HG03064 (cell line): ENCODE data around the gene GTF3C5.
"Not testable (repeated sequence)": the region's sequence is repeated elsewhere in the genome, so short reads cannot be mapped to it uniquely, and the experiment has no call there.

Source experiments
- ATAC-seq: cut with Tn5 transposase; IDR thresholded peaks from one replicate; pipeline ENCODE4 v1.9.1; 2021; ENCODE audit warnings: low read depth; ENCODE audit not compliant: unreplicated experiment

The GTF3C5 gene, protein sequence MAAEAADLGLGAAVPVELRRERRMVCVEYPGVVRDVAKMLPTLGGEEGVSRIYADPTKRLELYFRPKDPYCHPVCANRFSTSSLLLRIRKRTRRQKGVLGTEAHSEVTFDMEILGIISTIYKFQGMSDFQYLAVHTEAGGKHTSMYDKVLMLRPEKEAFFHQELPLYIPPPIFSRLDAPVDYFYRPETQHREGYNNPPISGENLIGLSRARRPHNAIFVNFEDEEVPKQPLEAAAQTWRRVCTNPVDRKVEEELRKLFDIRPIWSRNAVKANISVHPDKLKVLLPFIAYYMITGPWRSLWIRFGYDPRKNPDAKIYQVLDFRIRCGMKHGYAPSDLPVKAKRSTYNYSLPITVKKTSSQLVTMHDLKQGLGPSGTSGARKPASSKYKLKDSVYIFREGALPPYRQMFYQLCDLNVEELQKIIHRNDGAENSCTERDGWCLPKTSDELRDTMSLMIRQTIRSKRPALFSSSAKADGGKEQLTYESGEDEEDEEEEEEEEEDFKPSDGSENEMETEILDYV

GRCh38 chr9:133030317-133031129 lies at the start of gene GTF3C5:
GTF3C5 (plus strand) TSS chr9:133030997; CDS start chr9:133031012, 15 bp downstream.
- peak; percentile 82 for ATAC-seq

- ATAC-seq: no peak
These were observed 48.3 kb upstream of the GTF3C5 start for GRCh38 chr9:132982458-132982857.

- no peak for ATAC-seq
These were observed 47.2 kb upstream of the GTF3C5 start for GRCh38 chr9:132983491-132984201.

DNA sequence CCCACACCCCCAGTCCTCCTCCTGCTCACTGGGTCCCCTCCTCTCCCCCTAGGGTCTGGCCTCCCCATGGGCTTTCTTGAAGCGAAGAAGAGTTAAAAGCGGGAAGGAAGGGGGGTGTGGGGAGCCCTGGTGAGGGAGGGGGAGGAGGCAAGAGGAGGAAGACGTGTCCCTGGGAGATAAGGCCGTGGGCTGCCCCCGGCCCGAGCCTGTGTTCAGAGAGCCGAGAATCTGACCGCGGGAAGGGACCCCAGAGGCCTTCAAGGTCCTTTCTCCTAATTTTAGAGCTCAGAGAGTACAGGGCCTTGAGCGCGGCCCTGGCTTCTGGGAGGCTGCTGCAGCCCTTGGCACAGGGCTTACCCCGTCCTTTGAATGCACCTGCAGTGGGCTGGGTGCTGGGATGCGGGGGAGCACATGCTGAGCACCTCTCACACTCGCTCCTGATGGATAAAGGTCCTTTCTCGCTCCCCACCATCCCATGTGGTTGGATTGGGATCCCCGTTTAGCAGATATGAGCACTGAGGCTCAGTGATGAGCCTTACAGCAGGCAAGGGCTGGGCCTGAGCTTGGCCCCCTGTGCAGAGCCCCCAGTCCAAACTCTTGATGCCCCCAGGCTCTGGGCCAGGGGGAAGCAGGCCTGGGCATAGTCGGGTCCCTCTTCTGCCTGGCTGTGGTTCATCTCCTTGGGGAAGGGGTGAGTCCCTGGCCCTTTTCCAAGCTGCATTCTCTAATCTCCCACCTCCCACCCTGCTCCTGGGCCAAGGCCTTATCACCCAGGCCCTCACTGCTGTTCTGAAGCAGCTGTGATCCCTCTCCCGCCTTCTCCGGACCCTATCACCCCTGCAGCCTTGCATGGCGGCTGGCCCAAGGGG lies 46.4 kb upstream of the GTF3C5 start:
- ATAC-seq: no peak

- no peak for ATAC-seq
These were observed 45.8 kb upstream of the GTF3C5 start for GRCh38 chr9:132985071-132985350.

- ATAC-seq: no peak
These were observed 45.3 kb upstream of the GTF3C5 start for GRCh38 chr9:132985489-132985888.

DNA sequence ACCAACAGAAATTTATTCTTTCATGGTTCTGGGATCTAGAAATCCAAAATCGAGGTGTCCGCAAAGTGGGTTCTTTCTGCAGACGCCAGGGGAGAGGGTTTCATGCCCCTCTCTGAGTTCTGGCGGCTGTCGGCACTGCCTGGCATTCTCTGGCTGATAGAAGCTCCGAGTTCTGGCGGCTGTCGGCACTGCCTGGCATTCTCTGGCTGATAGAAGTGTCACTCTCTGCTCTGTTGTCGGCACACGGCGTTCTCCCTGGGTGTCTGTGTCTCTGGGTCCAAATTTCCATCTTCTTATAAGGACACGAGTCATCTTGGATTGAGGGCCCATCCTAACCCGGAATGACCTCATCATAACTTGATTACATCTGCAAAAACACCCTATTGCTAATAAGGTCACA lies 44.7 kb upstream of the GTF3C5 start:
- no peak for ATAC-seq

GRCh38 chr9:132986640-132987620 lies 43.9 kb upstream of the GTF3C5 start:
- ATAC-seq: no peak

DNA sequence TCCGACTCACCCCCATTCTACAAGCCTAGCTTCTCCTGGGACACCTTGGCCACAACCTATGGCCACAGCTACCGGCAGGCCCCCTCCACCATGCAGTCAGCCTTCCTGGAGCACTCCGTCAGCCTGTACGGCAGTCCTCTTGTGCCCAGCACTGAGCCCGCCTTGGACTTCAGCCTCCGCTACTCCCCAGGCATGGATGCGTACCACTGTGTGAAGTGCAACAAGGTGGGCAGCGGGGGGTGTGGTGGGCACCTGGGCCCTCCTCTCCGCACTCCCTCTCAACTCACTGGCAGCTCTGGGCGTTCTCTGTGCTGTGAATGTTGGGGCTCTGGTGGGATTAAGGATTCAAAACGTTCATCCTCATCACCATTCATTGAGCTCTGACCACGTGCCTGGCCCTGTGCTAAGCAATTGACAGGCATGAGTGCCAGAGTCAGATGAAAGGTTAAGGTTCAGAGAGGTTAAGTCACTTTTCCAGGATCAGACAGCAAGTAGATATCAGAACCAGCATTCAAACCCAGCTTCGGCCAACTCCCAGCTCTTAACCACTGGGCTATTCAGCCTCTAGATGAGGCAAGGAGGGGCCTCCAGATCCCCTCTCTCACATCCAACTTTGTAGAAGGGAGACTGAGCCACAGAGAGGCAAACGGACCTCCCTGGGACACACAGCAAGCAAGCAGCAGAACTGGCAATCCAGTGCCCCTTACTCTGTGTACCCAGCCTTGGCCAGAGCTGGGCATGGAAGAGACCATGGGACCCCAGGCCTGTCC lies 42.4 kb upstream of the GTF3C5 start:
- no peak for ATAC-seq

- no peak for ATAC-seq
These were observed 41.8 kb upstream of the GTF3C5 start for GRCh38 chr9:132989014-132989310.

DNA sequence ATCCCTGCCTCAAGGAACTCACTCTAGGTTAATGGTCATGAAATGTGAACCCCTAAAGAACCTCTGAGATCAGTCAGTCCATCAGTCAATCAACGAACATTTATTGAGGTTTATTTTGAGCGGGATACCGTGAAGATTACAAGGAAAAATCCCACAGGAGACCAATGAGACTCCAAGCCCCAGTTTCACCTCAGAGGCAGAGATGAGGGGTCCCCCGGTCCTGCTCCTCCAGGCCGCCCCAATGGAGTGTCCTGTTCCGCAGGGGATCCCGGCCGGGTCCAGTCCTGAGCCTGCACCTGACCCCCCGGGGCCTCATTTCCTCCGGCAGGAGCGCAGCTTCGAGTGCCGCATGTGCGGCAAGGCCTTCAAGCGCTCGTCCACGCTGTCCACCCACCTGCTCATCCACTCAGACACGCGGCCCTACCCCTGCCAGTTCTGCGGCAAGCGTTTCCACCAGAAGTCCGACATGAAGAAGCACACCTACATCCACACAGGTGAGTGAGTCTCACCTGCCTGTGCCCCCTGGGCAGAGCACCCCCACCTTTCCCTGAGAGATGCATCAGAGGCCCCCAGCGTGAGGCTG lies 41.3 kb upstream of the GTF3C5 start:
- no peak for ATAC-seq

GRCh38 chr9:132989998-132990557 lies 40.7 kb upstream of the GTF3C5 start:
- ATAC-seq: not testable (repeated sequence)

- no peak for ATAC-seq
These were observed 40.0 kb upstream of the GTF3C5 start for GRCh38 chr9:132990781-132991180.

- ATAC-seq: no peak
These were observed 39.2 kb upstream of the GTF3C5 start for GRCh38 chr9:132991351-132992300.

- no peak for ATAC-seq
These were observed 37.3 kb upstream of the GTF3C5 start for GRCh38 chr9:132993511-132993939.

DNA sequence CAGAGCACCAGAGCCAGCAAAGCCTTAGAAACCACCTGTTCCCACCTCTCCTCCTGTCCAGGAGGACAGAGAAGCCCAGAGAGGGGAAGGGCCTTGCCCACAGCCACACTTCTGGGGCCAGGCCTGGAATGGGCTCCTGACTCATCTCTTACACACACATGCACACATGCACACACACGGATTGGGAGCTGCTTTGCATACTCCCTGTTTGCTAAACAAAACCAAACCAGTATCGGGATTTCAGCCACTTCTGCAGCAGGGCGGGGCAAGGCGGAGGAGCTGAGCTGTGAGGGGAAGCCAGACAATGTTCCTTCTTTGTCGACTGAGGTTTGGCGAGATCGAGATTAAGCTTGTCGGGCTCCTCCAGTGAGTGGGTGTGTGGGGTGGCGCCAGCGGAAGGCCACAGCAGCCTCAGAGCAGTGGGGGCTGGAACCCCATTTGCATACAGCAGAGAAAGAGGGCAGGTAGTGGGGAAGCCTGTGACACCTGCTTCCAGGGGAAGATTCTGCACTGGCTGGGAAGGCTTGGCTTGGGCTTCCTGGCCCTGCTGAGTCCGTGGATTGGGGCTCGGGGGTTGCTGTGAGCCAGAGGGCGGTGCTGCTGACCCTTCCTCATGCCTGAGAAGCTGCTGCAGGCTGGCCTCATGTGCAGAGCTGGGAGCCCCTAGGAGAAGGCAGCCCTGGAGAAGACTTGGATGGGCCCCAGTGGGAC lies 36.2 kb upstream of the GTF3C5 start:
- ATAC-seq: no peak
